GM18858 (cell line): ENCODE results near the gene LAMTOR4.

Experiments used
- ATAC-seq: cut with Tn5 transposase; IDR thresholded peaks from one replicate; pipeline ENCODE4 v1.9.1; 2021; ENCODE audit not compliant: unreplicated experiment

Gene LAMTOR4

GRCh38 chr7:100148559-100149328 lies at the start of gene LAMTOR4:
TSS of gene LAMTOR4 (plus strand) at chr7:100148918. CDS start at chr7:100148973, 55 bp downstream.
- peak; percentile 92 for ATAC-seq

- no peak for ATAC-seq
Observed at GRCh38 chr7:100099452-100099851, 49.3 kb upstream of the LAMTOR4 start.

GRCh38 chr7:100100420-100101015 lies 48.2 kb upstream of the LAMTOR4 start:
- ATAC-seq: peak; percentile 53

GRCh38 chr7:100101016-100101862 lies 47.5 kb upstream of the LAMTOR4 start, which contains the start of the genes AP4M1 and MCM7:
TSS of gene AP4M1 (plus strand) at chr7:100101643. CDS start at chr7:100101715, 72 bp downstream.
TSS of gene MCM7 (minus strand) at chr7:100101397. CDS start at chr7:100101294, 103 bp downstream.
- peak; percentile 54 for ATAC-seq

DNA sequence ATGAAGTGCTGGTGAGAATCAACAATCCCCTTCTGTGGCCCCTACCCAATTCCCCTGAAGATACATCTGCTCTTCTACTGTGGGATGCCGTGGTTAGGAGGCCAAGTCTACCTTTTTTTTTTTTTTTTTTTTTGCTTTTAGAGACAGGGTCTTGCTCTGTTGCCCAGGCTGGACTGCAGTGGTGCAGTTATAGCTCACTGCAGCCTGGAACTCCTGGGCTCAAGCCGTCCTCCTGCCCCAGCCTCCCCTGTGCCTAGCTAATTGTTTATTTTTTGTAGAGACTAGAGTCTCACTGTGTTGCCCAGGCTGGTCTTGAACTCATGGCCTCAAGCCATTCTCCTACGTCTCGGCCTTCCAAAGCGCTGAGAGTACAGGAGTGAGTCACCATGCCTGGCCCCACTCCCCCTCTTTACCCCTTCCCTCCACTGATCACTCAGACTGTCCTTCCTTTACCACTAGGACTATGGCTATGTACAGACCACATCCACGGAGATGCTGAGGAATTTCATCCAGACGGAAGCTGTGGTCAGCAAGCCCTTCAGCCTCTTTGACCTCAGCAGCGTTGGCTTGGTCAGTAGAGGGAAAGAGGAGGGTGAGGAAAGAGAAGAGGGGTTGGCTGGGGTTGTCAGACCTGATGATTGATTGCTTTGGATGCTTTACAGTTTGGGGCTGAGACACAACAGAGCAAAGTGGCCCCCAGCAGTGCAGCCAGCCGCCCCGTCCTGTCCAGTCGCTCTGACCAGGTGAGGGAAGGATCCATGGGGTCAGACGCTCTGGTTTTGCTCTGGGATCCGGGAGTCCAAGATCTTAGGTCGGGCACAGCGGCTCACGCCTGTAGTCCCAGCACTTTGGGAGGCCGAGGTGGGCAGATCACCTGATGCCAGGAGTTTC lies 45.5 kb upstream of the LAMTOR4 start:
- no peak for ATAC-seq

DNA sequence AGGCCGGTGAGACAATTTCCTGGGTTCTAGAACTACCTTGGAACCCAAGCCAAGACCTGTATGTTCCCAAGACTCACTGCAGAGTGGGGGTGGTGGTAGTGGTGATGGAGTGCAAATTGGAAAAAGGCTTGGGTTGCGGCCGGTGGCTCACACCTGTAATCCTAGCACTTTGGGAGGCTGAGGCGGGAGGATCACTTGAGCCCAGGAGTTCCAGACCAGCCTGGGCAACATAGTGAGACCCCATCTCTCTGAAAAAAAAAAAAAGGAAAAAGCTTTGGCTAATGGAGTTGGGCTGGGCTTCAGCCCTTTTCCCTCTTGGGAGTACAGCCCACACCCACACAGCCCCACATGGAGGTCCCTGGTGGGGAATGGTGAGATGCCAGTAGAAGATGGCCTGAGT lies 43.2 kb upstream of the LAMTOR4 start:
- ATAC-seq: no peak

DNA sequence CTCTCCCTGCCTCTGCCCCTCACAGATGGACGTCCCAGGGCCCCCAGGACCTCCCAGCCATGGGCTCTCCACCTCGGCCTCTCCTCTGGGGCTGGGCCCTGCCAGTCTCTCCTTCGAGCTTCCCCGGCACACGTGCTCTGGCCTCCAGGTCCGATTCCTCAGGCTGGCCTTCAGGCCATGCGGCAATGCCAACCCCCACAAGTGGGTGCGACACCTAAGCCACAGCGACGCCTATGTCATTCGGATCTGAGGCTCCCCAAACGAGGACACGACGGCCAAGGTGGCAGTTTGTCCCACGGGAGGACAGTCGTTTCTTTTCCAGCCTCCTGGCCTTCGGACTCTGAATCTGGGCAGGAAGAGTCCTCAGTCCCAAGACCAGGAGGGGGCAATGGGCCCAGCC lies 42.1 kb upstream of the LAMTOR4 start:
- no peak for ATAC-seq

GRCh38 chr7:100107125-100107737 lies 41.5 kb upstream of the LAMTOR4 start:
- ATAC-seq: no peak

GRCh38 chr7:100107890-100108289 lies 40.8 kb upstream of the LAMTOR4 start:
- no peak for ATAC-seq

GRCh38 chr7:100109521-100110163 lies 39.1 kb upstream of the LAMTOR4 start:
- ATAC-seq: no peak

DNA sequence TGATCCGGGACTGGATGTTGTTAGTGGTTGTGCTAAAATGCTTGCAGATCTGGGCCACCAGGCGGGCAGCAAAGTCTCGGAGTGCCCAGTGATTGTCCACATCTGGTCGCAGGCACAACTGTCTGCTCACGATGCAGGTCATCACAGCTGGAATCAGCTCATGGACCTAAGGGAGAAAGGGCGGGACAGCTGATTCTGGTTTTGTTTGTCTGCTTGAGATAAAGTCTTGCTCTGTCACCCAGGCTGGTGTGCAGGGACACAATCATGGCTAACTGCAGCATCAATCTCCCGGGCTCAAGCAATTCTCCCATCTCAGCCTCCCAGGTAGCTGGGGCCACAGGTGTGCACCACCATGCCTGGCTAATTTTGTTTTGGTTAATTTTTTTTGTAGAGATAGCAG lies 37.6 kb upstream of the LAMTOR4 start:
- no peak for ATAC-seq

DNA sequence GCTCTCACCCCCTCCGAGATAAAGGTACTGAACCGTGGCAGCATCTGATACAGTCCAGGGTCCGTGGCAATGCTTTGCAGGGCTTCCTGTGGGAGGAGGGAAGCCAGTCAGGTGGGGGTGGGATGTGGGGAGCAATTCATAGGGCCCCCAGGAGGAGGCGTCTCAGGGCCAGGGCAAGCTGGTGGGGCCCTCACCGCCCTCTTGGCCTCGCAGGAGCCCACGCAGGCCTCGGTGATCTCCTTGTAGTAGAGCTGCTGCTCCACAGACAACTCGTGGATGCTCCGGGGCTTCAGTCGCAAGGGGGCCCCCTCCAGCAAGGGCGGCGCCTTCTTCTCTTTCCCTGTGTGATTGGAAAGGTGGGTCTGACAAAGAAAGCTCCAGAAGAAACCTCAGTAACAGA lies 36.8 kb upstream of the LAMTOR4 start:
- ATAC-seq: no peak

- no peak for ATAC-seq
Observed at GRCh38 chr7:100115026-100115425, 33.7 kb upstream of the LAMTOR4 start.

- ATAC-seq: no peak
Observed at GRCh38 chr7:100118388-100119071, 30.2 kb upstream of the LAMTOR4 start.

DNA sequence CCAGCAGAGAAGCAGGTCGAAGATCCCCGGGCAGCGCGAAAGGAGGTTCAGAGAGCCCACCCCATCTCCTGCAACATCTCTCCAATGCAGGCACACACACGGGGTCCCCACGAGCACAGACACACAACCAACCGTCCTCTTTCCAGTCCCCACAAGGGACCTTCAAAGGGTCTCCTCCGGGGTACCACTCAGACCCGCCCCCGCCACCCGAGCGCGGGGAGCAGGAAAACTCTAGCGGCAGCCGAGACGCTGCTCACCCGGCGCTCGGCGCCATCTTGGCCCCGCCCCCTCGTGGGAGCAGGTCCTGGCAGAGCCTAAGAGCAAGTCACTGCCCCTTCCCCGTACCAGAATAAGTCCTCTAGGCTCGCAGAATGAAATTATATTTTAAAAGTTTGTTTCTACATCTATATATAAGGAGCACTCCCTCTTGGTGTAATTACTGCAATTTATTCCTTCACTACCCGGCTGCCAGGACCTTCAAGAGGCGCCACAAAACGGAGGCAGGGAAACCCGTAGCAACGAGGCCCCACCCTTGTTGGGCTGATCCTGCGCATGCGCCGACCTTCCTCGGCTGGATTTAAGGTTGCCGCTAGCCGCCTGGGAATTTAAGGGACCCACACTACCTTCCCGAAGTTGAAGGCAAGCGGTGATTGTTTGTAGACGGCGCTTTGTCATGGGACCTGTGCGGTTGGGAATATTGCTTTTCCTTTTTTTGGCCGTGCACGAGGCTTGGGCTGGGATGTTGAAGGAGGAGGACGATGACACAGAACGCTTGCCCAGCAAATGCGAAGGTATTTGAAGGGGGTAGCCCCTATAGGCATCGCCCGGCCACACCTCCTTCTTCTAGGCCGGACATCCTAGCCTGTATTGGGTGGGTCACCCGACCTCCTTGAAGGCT lies 29.4 kb upstream of the LAMTOR4 start, which contains the start of the genes CNPY4 and TAF6:
Gene CNPY4 (plus strand): TSS at position 563 of the 898 bp plus-strand sequence. CDS start 111 bp downstream, at position 674.
Gene TAF6 (minus strand): TSS at position 287 of the 898 bp plus-strand sequence. CDS start 5,149 bp downstream, outside the sequence.
- ATAC-seq: peak; percentile 50

DNA sequence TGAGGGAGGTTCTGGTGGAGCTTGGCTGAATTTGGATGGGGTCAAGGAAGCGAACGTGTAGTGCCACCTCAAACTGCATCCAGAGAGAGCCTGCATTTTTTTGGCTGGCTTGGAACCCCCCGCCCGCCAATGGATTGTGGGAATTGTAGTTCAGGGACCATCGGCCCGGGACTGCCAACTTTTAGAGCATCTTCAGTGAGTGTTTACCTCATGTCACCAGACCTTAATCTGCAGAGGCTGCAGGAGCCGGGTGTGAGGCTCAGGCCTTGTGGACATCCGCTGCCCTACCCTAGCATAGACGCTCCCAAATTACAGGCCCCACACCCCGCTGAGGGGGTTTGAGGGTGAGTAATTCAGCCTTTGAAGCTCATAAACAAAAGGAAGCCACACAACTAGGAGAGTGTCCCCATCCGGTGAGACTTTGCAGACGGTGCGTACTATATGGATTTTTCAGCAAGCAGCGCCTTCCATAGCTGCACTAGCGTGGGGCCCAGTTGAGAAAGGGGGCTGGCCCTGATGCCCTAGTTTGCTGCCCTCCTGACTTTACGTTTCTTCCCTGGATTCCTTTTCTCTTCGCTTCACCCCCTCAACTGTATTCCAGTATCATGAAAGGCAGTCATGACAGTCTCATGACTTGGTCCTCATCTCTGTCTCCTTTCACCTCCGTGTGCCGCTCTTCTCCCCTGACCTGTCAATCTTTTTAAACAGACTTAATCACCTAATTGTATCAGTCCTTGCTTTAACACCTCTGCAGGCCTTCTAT lies 28.6 kb upstream of the LAMTOR4 start:
- peak; percentile 22 for ATAC-seq

DNA sequence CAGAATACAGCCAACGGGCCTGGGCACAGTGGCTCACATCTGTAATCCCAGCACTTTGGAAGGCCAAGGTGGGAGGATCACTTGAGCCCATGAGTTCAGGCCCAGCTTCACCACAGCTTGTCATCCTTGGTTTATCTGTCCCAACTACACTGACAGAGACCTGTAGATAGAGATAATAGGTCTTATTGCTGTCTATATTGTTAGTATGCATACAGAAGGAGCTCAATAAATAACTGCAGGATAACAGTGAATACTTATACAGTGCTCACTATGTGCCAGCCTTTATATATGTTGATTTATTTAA lies 28.0 kb upstream of the LAMTOR4 start:
- no peak for ATAC-seq
